ENCODE measurements around the gene BMERB1. TPM values are rescaled to one million over a fixed set of nuclear protein-coding genes. Genes with fewer than 3 reads are reported as not detected.
"Not testable (repeated sequence)": the region's sequence is repeated elsewhere in the genome, so short reads cannot be mapped to it uniquely, and the experiment has no call there.

The BMERB1 gene
- polyA plus RNA-seq, 4 donors: 40.8 to 47.8 (median 44.8) TPM

GRCh38 chr16:15548482-15548891, 114.1 kb downstream of the BMERB1 start:
- DNase-seq (ENCODE audit: low read depth in 4 of 4, low spot score in 2 of 4): no peak

GRCh38 chr16:15552507-15552906, 118.1 kb downstream of the BMERB1 start:
- DNase-seq (ENCODE audit: low read depth in 4 of 4, low spot score in 2 of 4): no peak

- no peak for DNase-seq (ENCODE audit: low read depth in 4 of 4, low spot score in 2 of 4)
Measured at GRCh38 chr16:15553313-15554088, 119.1 kb downstream of the BMERB1 start.

GRCh38 chr16:15556130-15556529, 121.7 kb downstream of the BMERB1 start:
- DNase-seq (ENCODE audit: low read depth in 4 of 4, low spot score in 2 of 4): no peak

- no peak for DNase-seq (ENCODE audit: low read depth in 4 of 4, low spot score in 2 of 4)
Measured at GRCh38 chr16:15557258-15557657, 122.9 kb downstream of the BMERB1 start.

- DNase-seq (ENCODE audit: low read depth in 4 of 4, low spot score in 2 of 4): no peak
Measured at GRCh38 chr16:15559176-15559575, 124.8 kb downstream of the BMERB1 start.

- no peak for DNase-seq (ENCODE audit: low read depth in 4 of 4, low spot score in 2 of 4)
Measured at GRCh38 chr16:15564604-15565339, 130.4 kb downstream of the BMERB1 start.

- no peak for DNase-seq (ENCODE audit: low read depth in 4 of 4, low spot score in 2 of 4)
Measured at GRCh38 chr16:15566095-15566494, 131.7 kb downstream of the BMERB1 start.

GRCh38 chr16:15567823-15568222, 133.4 kb downstream of the BMERB1 start:
- no peak for DNase-seq (ENCODE audit: low read depth in 4 of 4, low spot score in 2 of 4)

- not testable (repeated sequence) for DNase-seq (ENCODE audit: low read depth in 4 of 4, low spot score in 2 of 4)
Measured at GRCh38 chr16:15570666-15571065, 136.3 kb downstream of the BMERB1 start.

- DNase-seq (ENCODE audit: low read depth in 4 of 4, low spot score in 2 of 4): no peak
Measured at GRCh38 chr16:15571557-15571956, 137.2 kb downstream of the BMERB1 start.

GRCh38 chr16:15572329-15573001, 138.1 kb downstream of the BMERB1 start:
- no peak for DNase-seq (ENCODE audit: low read depth in 4 of 4, low spot score in 2 of 4)

GRCh38 chr16:15573274-15573895, 139.0 kb downstream of the BMERB1 start:
- DNase-seq (ENCODE audit: low read depth in 4 of 4, low spot score in 2 of 4): no peak

- DNase-seq (ENCODE audit: low read depth in 4 of 4, low spot score in 2 of 4): not testable (repeated sequence)
Measured at GRCh38 chr16:15573896-15574613, 139.7 kb downstream of the BMERB1 start.

- DNase-seq (ENCODE audit: low read depth in 4 of 4, low spot score in 2 of 4): no peak
Measured at GRCh38 chr16:15574614-15574948, 140.2 kb downstream of the BMERB1 start.

GRCh38 chr16:15575293-15576049, 141.1 kb downstream of the BMERB1 start:
- DNase-seq (ENCODE audit: low read depth in 4 of 4, low spot score in 2 of 4): no peak

GRCh38 chr16:15576960-15577958, 142.9 kb downstream of the BMERB1 start:
- no peak for DNase-seq (ENCODE audit: low read depth in 4 of 4, low spot score in 2 of 4)

GRCh38 chr16:15578824-15579223, 144.4 kb downstream of the BMERB1 start:
- DNase-seq (ENCODE audit: low read depth in 4 of 4, low spot score in 2 of 4): no peak
